Measurements from ENCODE around the gene PIP5K1B. TPM values are rescaled to one million over a fixed set of nuclear protein-coding genes. Genes with fewer than 3 reads are reported as not detected.

PIP5K1B gene
- polyA plus RNA-seq, 1 donor (not counting 4 experiments of a cell fraction or from before 2014, with no cell fraction given) = not detected

GRCh38 chr9:68834931-68835520 lies 130.0 kb downstream of the PIP5K1B start:
- no peak overlapping the region for H3K9ac ChIP-seq (ENCODE audit: control insufficient read depth, extremely low read depth, insufficient read depth, low read length)
- no peaks in the 10 kb centered on the region for H3K9me1 ChIP-seq (ENCODE audit: control insufficient read depth, extremely low read depth, insufficient read depth, low read length)
- no peaks in the 10 kb centered on the region for H3K36me3 ChIP-seq (ENCODE audit: control insufficient read depth in 2 of 2, extremely low read depth in 1 of 2, insufficient read depth in 2 of 2, low read length in 2 of 2)
- no peak for TF ChIP-seq CTCF (optimal IDR thresholded peaks at IDR 0.05 in 1 of 3, IDR thresholded peaks at IDR 0.05 in 1 of 3, conservative IDR thresholded peaks at IDR 0.05 in 1 of 3; ENCODE audit: extremely low read depth in 1 of 3, insufficient read depth in 2 of 3, low read length in 3 of 3)
- no peak for TF ChIP-seq EZH2 (IDR thresholded peaks at IDR 0.05; ENCODE audit: low read length)
- peaks cover 2% of the 10 kb centered on the region for H4K20me1 ChIP-seq (ENCODE audit: control insufficient read depth, extremely low read depth, insufficient read depth, low read length)
- no peak for DNase-seq (ENCODE audit: low read depth, low spot score)
- no peaks in the 10 kb centered on the region for H3K4me1 ChIP-seq (ENCODE audit: control insufficient read depth, extremely low read depth, insufficient read depth, low read length)
- no peaks in the 10 kb centered on the region for H3K79me2 ChIP-seq (ENCODE audit: control insufficient read depth, insufficient read depth, low read length)
- dilution Hi-C loops (cut with MboI; ENCODE audit: extremely low pct_ligation_motif_present, low sequenced_read_pairs) = no loop called here
- H3K9me3 ChIP-seq (ENCODE audit: control insufficient read depth, low read depth, low read length) = no peaks in the 10 kb centered on the region
- no peak overlapping the region for H2AFZ ChIP-seq (ENCODE audit: control insufficient read depth, low read length)
- H3K27me3 ChIP-seq (ENCODE audit: control insufficient read depth, extremely low read depth, insufficient read depth, low read length) = no peaks in the 10 kb centered on the region
- H3K4me2 ChIP-seq (ENCODE audit: control insufficient read depth, extremely low read depth, insufficient read depth, low read depth, low read length) = no peak overlapping the region
- no peak overlapping the region for H3K27ac ChIP-seq (ENCODE audit: control insufficient read depth, insufficient read depth, low read length)
- no peak overlapping the region for H3K4me3 ChIP-seq (ENCODE audit: control insufficient read depth in 2 of 3, extremely low read depth in 1 of 3, insufficient read depth in 2 of 3, low read depth in 1 of 3, low read length in 3 of 3)
- no peak for FAIRE-seq

GRCh38 chr9:68836788-68837187 lies 131.7 kb downstream of the PIP5K1B start:
- no peaks in the 10 kb centered on the region for H3K9me3 ChIP-seq (ENCODE audit: control insufficient read depth, low read depth, low read length)
- FAIRE-seq (no peak), DNase-seq (ENCODE audit: low read depth, low spot score) (no peak)
- H3K9me1 ChIP-seq (ENCODE audit: control insufficient read depth, extremely low read depth, insufficient read depth, low read length) = no peaks in the 10 kb centered on the region
- no peak for TF ChIP-seq CTCF (optimal IDR thresholded peaks at IDR 0.05 in 1 of 3, IDR thresholded peaks at IDR 0.05 in 1 of 3, conservative IDR thresholded peaks at IDR 0.05 in 1 of 3; ENCODE audit: extremely low read depth in 1 of 3, insufficient read depth in 2 of 3, low read length in 3 of 3)
- no peak for TF ChIP-seq EZH2 (IDR thresholded peaks at IDR 0.05; ENCODE audit: low read length)
- H3K4me1 ChIP-seq (ENCODE audit: control insufficient read depth, extremely low read depth, insufficient read depth, low read length) = no peaks in the 10 kb centered on the region
- dilution Hi-C loops (cut with MboI; ENCODE audit: extremely low pct_ligation_motif_present, low sequenced_read_pairs) = no loop called here
- no peaks in the 10 kb centered on the region for H3K79me2 ChIP-seq (ENCODE audit: control insufficient read depth, insufficient read depth, low read length)
- no peak overlapping the region for H3K4me2 ChIP-seq (ENCODE audit: control insufficient read depth, extremely low read depth, insufficient read depth, low read depth, low read length)
- no peak overlapping the region for H3K4me3 ChIP-seq (ENCODE audit: control insufficient read depth in 2 of 3, extremely low read depth in 1 of 3, insufficient read depth in 2 of 3, low read depth in 1 of 3, low read length in 3 of 3)
- peaks cover 2% of the 10 kb centered on the region for H4K20me1 ChIP-seq (ENCODE audit: control insufficient read depth, extremely low read depth, insufficient read depth, low read length)
- H3K27me3 ChIP-seq (ENCODE audit: control insufficient read depth, extremely low read depth, insufficient read depth, low read length) = no peaks in the 10 kb centered on the region
- no peak overlapping the region for H3K27ac ChIP-seq (ENCODE audit: control insufficient read depth, insufficient read depth, low read length)
- H3K36me3 ChIP-seq (ENCODE audit: control insufficient read depth in 2 of 2, extremely low read depth in 1 of 2, insufficient read depth in 2 of 2, low read length in 2 of 2) = no peaks in the 10 kb centered on the region
- no peak overlapping the region for H3K9ac ChIP-seq (ENCODE audit: control insufficient read depth, extremely low read depth, insufficient read depth, low read length)
- H2AFZ ChIP-seq (ENCODE audit: control insufficient read depth, low read length) = no peak overlapping the region
